ENCODE measurements around the gene FHIT. TPM values are rescaled to one million over a fixed set of nuclear protein-coding genes. Genes with fewer than 3 reads are reported as not detected.
A peak's percentile ranks its signal among the peaks of the same experiment; 100 is the strongest.

FHIT gene
- total RNA-seq, 1 experiment from 2014 or later = 20.1 TPM

DNA sequence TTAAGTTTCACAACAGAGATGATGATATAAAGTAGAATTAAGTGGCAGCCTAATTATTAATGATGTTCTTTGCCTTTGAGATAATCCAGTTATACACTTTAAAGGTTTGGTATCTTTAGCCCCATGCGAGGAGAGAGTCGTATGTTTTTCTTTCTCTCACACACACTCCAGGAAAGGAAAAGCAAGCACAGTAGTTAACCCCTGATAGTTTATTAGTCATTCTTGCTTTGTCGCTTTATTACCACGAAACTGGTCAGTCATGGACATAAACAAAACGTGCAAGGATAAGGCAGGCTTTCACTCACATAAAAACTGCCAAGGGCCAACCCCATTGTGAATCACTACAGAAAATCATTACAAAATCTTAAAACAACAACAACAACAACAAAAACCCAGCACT is 866.9 kb downstream of the FHIT start:
- no peak overlapping the region for H3K4me3 Mint-ChIP-seq (ENCODE audit: unreplicated experiment)
- intact Hi-C loops (cut with micrococcal nuclease) = no loop called here
- no peak overlapping the region for H3K27ac Mint-ChIP-seq (ENCODE audit: low read depth, unreplicated experiment)
- no peaks in the 10 kb centered on the region for H3K27me3 Mint-ChIP-seq (ENCODE audit: insufficient read depth, unreplicated experiment)
- H3K4me1 Mint-ChIP-seq (ENCODE audit: insufficient read depth, unreplicated experiment) = no peaks in the 10 kb centered on the region
- TF ChIP-seq, protein P1, sequence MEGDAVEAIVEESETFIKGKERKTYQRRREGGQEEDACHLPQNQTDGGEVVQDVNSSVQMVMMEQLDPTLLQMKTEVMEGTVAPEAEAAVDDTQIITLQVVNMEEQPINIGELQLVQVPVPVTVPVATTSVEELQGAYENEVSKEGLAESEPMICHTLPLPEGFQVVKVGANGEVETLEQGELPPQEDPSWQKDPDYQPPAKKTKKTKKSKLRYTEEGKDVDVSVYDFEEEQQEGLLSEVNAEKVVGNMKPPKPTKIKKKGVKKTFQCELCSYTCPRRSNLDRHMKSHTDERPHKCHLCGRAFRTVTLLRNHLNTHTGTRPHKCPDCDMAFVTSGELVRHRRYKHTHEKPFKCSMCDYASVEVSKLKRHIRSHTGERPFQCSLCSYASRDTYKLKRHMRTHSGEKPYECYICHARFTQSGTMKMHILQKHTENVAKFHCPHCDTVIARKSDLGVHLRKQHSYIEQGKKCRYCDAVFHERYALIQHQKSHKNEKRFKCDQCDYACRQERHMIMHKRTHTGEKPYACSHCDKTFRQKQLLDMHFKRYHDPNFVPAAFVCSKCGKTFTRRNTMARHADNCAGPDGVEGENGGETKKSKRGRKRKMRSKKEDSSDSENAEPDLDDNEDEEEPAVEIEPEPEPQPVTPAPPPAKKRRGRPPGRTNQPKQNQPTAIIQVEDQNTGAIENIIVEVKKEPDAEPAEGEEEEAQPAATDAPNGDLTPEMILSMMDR (IDR thresholded peaks at IDR 0.05; ENCODE audit: unreplicated experiment) = no peak
- no peaks in the 10 kb centered on the region for H3K36me3 Mint-ChIP-seq (ENCODE audit: insufficient read depth, unreplicated experiment)
- BruUV-seq (replicated peaks) = no TSS peak
- DNase-seq (ENCODE audit: unreplicated experiment) = no peak
- POLR2A ChIA-PET = no interaction called here
- no peaks in the 10 kb centered on the region for H3K9me3 Mint-ChIP-seq (ENCODE audit: unreplicated experiment)
- CTCF ChIA-PET = no interaction called here

DNA sequence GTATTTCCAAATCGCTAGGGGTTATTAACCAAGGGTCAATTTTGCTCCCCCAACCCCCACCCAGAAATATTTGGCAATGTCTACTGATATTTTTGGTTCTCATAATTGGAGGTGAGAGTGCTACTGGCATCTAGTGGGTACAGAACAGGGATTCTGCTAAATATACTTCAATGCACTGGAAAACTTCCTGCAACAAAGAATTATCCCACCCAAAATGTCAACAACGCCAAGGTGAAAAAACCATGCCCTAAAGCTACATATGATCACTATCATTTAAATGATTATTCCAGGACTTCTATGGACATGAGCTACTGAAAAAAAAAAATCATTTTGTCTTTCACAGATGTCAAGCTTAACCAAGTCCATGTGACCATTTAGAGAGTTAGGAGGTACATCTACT is 867.9 kb downstream of the FHIT start:
- Mint-ChIP-seq H3K4me3 (ENCODE audit: unreplicated experiment) (no peak overlapping the region), H3K27ac (ENCODE audit: low read depth, unreplicated experiment) (no peak overlapping the region), H3K9me3 (ENCODE audit: unreplicated experiment) (no peaks in the 10 kb centered on the region), H3K27me3 (ENCODE audit: insufficient read depth, unreplicated experiment) (no peaks in the 10 kb centered on the region), H3K36me3 (ENCODE audit: insufficient read depth, unreplicated experiment) (no peaks in the 10 kb centered on the region), H3K4me1 (ENCODE audit: insufficient read depth, unreplicated experiment) (no peaks in the 10 kb centered on the region)
- TF ChIP-seq, protein P1 (IDR thresholded peaks at IDR 0.05; ENCODE audit: unreplicated experiment) = no peak
- CTCF ChIA-PET = interaction anchor here (0.5 kb wide), 1 partner anchor 135 kb away, joined by 7 read pairs; no protein-coding TSS in a partner anchor
- no TSS peak for BruUV-seq (replicated peaks)
- no peak for DNase-seq (ENCODE audit: unreplicated experiment)
- intact Hi-C loops (cut with micrococcal nuclease) = no loop called here
- POLR2A ChIA-PET = no interaction called here

DNA sequence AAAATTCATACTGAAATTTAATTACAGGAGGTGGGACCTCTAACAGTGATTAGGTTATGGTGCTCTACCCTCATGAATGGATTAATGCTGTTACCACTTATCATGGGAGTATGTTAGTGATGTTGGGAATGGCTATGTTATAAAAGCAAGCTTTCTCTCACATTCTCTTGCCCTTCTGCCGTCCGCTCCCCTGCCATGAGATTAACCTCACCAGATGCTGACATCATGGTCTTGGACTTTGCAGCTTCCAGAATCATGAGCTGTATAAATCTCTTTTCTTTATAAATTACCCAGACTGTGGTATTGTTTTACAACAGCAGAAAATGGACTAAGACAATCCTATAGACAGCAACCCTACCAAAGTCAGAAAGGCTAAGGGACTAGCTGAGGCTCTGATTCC is 884.8 kb downstream of the FHIT start:
- Mint-ChIP-seq H3K9me3 (ENCODE audit: unreplicated experiment) (no peaks in the 10 kb centered on the region), H3K27me3 (ENCODE audit: insufficient read depth, unreplicated experiment) (no peaks in the 10 kb centered on the region), H3K36me3 (ENCODE audit: insufficient read depth, unreplicated experiment) (no peaks in the 10 kb centered on the region), H3K4me3 (ENCODE audit: unreplicated experiment) (no peak overlapping the region), H3K4me1 (ENCODE audit: insufficient read depth, unreplicated experiment) (peaks cover 10% of the 10 kb centered on the region), H3K27ac (ENCODE audit: low read depth, unreplicated experiment) (no peak overlapping the region)
- TF ChIP-seq, protein P1 (IDR thresholded peaks at IDR 0.05; ENCODE audit: unreplicated experiment) = no peak
- DNase-seq (ENCODE audit: unreplicated experiment) = no peak
- intact Hi-C loops (cut with micrococcal nuclease) = no loop called here
- no TSS peak for BruUV-seq (replicated peaks)
- ChIA-PET POLR2A (no interaction called here), CTCF (no interaction called here)

DNA sequence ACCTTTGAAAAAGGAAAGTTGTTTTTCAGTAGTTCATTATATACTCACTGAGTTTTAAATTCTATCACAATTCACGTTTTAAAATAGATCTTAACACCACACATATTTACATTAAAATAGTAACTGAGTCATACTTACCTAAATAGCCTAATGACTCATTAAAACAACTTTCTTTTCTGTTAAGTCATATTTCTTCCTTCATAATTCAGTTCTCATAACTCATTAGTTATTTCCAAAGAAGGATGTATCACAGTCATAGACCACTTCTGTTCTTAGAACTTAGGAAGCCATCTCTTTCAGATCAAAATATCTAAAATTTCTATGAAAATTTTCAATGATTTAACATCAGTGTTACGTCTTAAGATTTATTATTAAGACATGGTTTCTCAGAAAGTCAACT is 885.9 kb downstream of the FHIT start:
- TF ChIP-seq, protein P1 (IDR thresholded peaks at IDR 0.05; ENCODE audit: unreplicated experiment) = no peak
- H3K9me3 Mint-ChIP-seq (ENCODE audit: unreplicated experiment) = no peaks in the 10 kb centered on the region
- no TSS peak for BruUV-seq (replicated peaks)
- ChIA-PET CTCF (interaction anchor here (0.7 kb wide), 1 partner anchor 62 kb away, joined by 3 read pairs; no protein-coding TSS in a partner anchor), POLR2A (no interaction called here)
- no peak overlapping the region for H3K4me3 Mint-ChIP-seq (ENCODE audit: unreplicated experiment)
- no peak overlapping the region for H3K27ac Mint-ChIP-seq (ENCODE audit: low read depth, unreplicated experiment)
- H3K36me3 Mint-ChIP-seq (ENCODE audit: insufficient read depth, unreplicated experiment) = no peaks in the 10 kb centered on the region
- intact Hi-C loops (cut with micrococcal nuclease) = no loop called here
- no peaks in the 10 kb centered on the region for H3K27me3 Mint-ChIP-seq (ENCODE audit: insufficient read depth, unreplicated experiment)
- peaks cover 10% of the 10 kb centered on the region for H3K4me1 Mint-ChIP-seq (ENCODE audit: insufficient read depth, unreplicated experiment)
- peak; percentile 35 for DNase-seq (ENCODE audit: unreplicated experiment)

All from MCF 10A (cell line).